ENCODE data around the gene GLRX. TPM values are rescaled to one million over a fixed set of nuclear protein-coding genes. Genes with fewer than 3 reads are reported as not detected.
A peak's percentile ranks its signal among the peaks of the same experiment; 100 is the strongest.

The GLRX gene
- total and polyA plus RNA-seq, 2 of the 13 experiments (the other 11 are each of a cell fraction or from before 2014, with no cell fraction given): 63.8 to 499 TPM

DNA sequence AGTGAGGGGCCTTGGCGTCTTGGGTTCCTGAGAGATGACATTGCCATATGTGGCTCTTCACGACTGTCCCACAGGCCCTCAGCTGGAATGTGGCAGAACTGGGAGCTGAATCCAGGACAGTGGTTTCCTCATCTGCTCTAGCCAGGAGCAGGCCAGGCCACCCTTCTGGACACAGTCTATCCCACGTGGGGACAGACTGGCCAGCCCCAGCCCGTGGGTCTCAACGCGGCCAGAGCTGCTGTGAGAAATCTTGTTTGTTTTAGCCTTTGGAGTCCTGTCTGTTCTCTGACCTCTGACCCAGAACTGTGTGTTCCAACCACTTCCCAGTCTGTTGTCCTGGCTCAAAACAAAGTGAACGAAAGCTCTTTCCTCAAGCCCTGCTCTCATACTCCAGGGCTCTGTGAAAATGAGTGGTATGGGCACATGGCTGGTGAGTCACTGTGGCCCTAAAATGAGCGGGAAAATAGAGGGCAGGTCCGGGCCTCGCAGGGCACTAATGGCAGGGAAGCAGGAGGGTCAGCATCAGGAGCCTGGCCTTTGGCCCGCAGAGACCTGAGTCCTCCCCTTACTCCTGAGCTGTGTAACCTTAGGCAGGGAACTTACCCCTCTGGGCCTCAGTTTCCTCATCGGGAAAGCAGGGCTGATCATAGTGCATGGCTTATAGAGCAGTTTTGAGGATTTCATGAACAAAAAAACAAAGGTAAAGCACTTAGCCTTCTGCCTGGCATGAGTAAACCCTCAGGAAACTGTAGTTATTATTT, 34.8 kb upstream of the GLRX start (continued):
- TF ChIP-seq, protein P1, sequence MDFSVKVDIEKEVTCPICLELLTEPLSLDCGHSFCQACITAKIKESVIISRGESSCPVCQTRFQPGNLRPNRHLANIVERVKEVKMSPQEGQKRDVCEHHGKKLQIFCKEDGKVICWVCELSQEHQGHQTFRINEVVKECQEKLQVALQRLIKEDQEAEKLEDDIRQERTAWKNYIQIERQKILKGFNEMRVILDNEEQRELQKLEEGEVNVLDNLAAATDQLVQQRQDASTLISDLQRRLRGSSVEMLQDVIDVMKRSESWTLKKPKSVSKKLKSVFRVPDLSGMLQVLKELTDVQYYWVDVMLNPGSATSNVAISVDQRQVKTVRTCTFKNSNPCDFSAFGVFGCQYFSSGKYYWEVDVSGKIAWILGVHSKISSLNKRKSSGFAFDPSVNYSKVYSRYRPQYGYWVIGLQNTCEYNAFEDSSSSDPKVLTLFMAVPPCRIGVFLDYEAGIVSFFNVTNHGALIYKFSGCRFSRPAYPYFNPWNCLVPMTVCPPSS (IDR thresholded peaks at IDR 0.05): no peak
- no peak for TF ChIP-seq ZBTB14 (CRISPR knock-in tag; IDR thresholded peaks at IDR 0.05)
- TF ChIP-seq ZBTB4 (CRISPR knock-in tag; IDR thresholded peaks at IDR 0.05; ENCODE audit: borderline replicate concordance): no peak; the same call in 1 of the 2 replicates
- no peak for TF ChIP-seq SNAI1 (CRISPR knock-in tag; IDR thresholded peaks at IDR 0.05; ENCODE audit: borderline replicate concordance)
- TF ChIP-seq NR2F1 (CRISPR knock-in tag; IDR thresholded peaks at IDR 0.05): peak; percentile 89 to 93
- TF ChIP-seq ZNF343 (CRISPR knock-in tag; IDR thresholded peaks at IDR 0.05): peak; percentile 31; the same call in 1 of the 2 replicates
- TF ChIP-seq ZNF512 (CRISPR knock-in tag; IDR thresholded peaks at IDR 0.05): no peak
- peak; percentile 58 for TF ChIP-seq ELF1 (CRISPR knock-in tag; IDR thresholded peaks at IDR 0.05)
- no peak for TF ChIP-seq PTBP1 (IDR thresholded peaks at IDR 0.05; ENCODE audit: low read depth, low read length, poor library complexity, severe bottlenecking)
- TF ChIP-seq, protein P2, sequence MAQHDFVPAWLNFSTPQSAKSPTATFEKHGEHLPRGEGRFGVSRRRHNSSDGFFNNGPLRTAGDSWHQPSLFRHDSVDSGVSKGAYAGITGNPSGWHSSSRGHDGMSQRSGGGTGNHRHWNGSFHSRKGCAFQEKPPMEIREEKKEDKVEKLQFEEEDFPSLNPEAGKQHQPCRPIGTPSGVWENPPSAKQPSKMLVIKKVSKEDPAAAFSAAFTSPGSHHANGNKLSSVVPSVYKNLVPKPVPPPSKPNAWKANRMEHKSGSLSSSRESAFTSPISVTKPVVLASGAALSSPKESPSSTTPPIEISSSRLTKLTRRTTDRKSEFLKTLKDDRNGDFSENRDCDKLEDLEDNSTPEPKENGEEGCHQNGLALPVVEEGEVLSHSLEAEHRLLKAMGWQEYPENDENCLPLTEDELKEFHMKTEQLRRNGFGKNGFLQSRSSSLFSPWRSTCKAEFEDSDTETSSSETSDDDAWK (CRISPR knock-in tag; IDR thresholded peaks at IDR 0.05): no peak
- TF ChIP-seq RNF2 (conservative IDR thresholded peaks at IDR 0.05; ENCODE audit: low read depth): peak; percentile 97
- TF ChIP-seq, protein P3, sequence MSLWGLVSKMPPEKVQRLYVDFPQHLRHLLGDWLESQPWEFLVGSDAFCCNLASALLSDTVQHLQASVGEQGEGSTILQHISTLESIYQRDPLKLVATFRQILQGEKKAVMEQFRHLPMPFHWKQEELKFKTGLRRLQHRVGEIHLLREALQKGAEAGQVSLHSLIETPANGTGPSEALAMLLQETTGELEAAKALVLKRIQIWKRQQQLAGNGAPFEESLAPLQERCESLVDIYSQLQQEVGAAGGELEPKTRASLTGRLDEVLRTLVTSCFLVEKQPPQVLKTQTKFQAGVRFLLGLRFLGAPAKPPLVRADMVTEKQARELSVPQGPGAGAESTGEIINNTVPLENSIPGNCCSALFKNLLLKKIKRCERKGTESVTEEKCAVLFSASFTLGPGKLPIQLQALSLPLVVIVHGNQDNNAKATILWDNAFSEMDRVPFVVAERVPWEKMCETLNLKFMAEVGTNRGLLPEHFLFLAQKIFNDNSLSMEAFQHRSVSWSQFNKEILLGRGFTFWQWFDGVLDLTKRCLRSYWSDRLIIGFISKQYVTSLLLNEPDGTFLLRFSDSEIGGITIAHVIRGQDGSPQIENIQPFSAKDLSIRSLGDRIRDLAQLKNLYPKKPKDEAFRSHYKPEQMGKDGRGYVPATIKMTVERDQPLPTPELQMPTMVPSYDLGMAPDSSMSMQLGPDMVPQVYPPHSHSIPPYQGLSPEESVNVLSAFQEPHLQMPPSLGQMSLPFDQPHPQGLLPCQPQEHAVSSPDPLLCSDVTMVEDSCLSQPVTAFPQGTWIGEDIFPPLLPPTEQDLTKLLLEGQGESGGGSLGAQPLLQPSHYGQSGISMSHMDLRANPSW (CRISPR knock-in tag; IDR thresholded peaks at IDR 0.05; ENCODE audit: borderline replicate concordance): no peak
- peak; percentile 46; the same call in 1 of the 2 replicates for TF ChIP-seq MZF1 (CRISPR knock-in tag; IDR thresholded peaks at IDR 0.05; ENCODE audit: borderline replicate concordance)
- TF ChIP-seq SPEN (CRISPR knock-in tag; IDR thresholded peaks at IDR 0.05; ENCODE audit: low read depth): peak; percentile 56; the same call in 1 of the 2 replicates
- peak; percentile 92 for TF ChIP-seq ZBTB7A (CRISPR knock-in tag; IDR thresholded peaks at IDR 0.05)

All from HepG2 (cell line).